ENCODE results near the gene SDHAF3.

SDHAF3 gene

GRCh38 chr7:97218767-97219166 lies 101.3 kb downstream of the SDHAF3 start:
- DNase-seq (ENCODE audit: low spot score): no peak

- DNase-seq (ENCODE audit: low spot score): no peak
These were observed 101.7 kb downstream of the SDHAF3 start for GRCh38 chr7:97219237-97219636.

GRCh38 chr7:97224316-97224715 lies 106.8 kb downstream of the SDHAF3 start:
- no peak for DNase-seq (ENCODE audit: low spot score)

- DNase-seq (ENCODE audit: low spot score): no peak
These were observed 109.0 kb downstream of the SDHAF3 start for GRCh38 chr7:97226541-97226940.

Data from SW480 (cell line).